GM10847 (cell line): ENCODE results near the gene DUSP5.

Experiments
- POLR2A ChIP-seq: IDR thresholded peaks from 2 replicates; pipeline ENCODE4 v1.6.1; 2011; ENCODE audit not compliant: insufficient read length; ENCODE audit errors: extremely low read depth

DUSP5 gene

GRCh38 chr10:110474017-110474416 lies 23.7 kb upstream of the DUSP5 start:
- TF ChIP-seq POLR2A = no peak

- no peak for TF ChIP-seq POLR2A
Measured at GRCh38 chr10:110474826-110475225, 22.9 kb upstream of the DUSP5 start.

GRCh38 chr10:110475722-110476515 lies 21.8 kb upstream of the DUSP5 start:
- no peak for TF ChIP-seq POLR2A

- no peak for TF ChIP-seq POLR2A
Measured at GRCh38 chr10:110479710-110480109, 18.0 kb upstream of the DUSP5 start.

- TF ChIP-seq POLR2A = no peak
Measured at GRCh38 chr10:110480387-110480786, 17.3 kb upstream of the DUSP5 start.

GRCh38 chr10:110481919-110482318 lies 15.8 kb upstream of the DUSP5 start:
- no peak for TF ChIP-seq POLR2A

DNA sequence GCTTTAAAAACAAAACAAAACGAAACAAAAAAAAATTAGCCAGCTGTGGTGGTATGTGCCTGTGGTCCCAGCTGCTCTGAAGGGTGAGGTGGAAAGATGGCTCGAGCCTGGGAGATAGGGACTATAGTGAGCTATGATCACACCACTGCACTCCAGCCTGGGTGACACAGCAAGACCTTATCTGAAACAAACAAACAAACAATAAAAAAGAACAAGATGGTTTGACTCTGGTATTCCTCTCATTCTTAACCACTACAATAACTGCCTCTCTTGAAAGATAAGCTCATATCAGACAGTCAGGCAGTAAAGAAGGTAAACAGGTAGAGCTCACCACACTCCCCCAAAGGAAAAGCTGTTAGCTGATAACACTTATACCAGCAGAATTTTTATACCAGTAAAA lies 14.1 kb upstream of the DUSP5 start:
- TF ChIP-seq POLR2A = no peak

DNA sequence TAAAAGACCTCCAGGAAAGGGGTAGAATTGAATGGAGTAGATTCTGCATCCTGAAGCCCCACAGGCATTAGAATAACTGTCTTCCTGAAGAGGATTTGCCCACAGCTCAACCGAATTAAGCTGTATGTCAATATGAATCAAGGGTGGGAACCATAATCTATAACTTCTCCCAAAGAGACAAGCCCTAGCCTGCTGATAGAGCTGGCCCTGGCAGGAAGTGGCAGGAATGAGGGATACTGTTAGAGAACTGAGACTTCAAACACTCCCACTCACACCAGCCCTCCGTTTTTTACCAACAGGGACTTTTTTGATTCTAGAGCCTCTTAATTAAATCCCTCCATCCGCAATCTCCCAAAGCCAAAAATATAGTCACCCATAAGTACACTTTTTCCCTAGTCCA lies 12.2 kb upstream of the DUSP5 start:
- no peak for TF ChIP-seq POLR2A

DNA sequence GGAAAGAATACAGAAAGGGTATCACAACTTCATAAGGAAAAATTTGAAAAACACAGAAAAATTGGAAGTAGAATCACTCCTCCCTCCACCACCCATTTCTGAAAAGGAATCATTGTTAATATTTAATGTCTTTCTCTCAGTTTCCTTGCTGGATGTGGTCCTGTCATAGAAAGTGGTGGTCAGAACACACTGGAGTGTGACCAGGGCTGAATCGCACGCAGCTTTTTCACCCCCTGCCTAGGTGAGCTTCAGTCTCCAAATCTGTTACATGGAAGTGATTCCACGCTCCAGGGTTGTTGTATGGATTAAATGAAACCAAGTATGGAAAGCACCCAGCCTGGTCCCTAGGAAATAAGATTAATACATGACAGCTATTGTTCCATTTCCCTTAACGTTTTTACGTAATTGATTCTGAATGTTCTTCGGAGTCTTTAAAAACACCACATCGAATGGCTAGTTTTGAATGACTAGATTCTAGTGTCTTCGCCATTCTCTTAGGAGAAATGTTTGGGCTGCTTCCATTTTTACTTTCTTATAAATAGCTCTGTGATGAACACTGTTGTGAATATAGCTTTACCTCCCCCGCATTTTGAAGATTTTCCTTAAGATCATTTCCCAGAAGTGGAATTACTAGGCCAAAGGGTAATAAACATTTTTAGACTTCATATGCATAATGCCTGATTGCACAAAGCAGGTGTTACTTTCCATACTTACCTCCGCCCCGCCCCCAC lies 10.9 kb upstream of the DUSP5 start:
- TF ChIP-seq POLR2A = no peak

DNA sequence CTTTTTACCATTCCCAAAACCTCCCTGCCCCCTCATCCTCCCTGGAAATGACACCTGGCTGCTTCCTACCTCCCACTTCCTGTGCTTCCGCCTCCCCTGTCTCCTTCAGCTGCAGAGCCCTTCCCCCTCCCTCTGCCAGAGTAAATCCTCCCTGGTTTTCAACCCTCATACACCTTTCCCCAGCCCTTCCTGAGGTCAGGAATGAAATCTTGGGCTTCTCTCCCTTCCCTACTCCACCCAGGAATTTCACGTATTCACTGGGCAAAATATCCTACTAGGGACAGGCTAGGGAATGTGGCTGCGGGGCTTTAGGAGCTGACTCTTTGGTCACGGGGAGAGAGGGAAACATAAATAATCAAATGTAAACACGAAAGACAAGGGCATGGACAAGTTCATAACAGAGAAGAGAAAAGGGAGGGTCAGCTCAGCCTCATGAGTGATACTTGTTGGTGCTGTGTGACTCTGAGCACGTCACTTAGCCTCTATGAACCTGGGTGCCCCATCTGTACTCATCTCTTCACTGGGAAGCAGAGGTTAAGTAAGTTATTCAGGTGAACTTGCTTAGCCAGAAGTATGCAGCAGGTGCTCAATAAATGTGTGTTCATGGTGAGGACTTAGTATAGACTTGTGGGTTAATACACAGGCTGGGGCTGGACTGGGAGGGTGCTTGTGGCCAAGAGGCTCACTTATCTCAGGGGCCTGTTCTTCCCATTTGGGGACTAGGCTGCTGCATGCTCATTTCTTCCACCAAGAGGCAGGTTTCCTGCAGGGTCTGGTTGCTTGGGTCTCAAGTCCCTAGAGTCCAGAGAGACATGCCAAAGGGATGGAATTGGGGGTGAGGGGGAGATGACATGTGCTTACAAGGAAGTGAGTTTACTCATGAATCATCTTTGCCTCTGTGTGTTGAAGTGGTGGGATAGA lies 10.0 kb upstream of the DUSP5 start:
- TF ChIP-seq POLR2A = no peak

GRCh38 chr10:110488332-110488681 lies 9.4 kb upstream of the DUSP5 start:
- no peak for TF ChIP-seq POLR2A

DNA sequence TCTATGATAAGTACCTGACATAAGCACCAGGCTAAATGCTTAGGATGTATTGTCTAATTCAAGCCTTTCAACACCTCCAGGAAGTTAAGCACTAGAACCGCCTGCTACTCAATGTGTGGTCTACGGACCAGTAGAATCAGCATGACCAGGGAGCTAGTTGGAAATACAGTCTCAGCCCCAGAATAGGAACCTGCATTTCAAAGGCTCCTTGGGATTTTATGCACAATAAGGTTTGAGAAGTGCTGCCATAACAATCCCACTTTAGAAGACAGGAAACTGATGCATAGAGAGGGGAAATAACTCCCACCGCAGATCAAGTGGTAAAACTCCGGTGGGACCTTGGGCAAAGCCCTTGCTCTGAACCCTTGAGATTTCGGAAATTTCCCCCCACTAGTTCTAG lies 8.8 kb upstream of the DUSP5 start:
- no peak for TF ChIP-seq POLR2A

- TF ChIP-seq POLR2A = no peak
Measured at GRCh38 chr10:110490640-110491039, 7.1 kb upstream of the DUSP5 start.

GRCh38 chr10:110491346-110491745 lies 6.4 kb upstream of the DUSP5 start:
- TF ChIP-seq POLR2A = no peak

- TF ChIP-seq POLR2A = no peak
Measured at GRCh38 chr10:110492069-110492822, 5.5 kb upstream of the DUSP5 start.
